H1 (cell line): ENCODE results near the gene SDF2. TPM values are rescaled to one million over a fixed set of nuclear protein-coding genes. Genes with fewer than 3 reads are reported as not detected.

Experiments
- CTCF ChIA-PET: fragments of 300-600 bp; sonication (Branson Sonifier 250); formaldehyde crosslinking; loops from one replicate; lab custom pipeline; 2021; ENCODE audit not compliant: partially characterized antibody; lab: Charles Lee
- POLR2A ChIA-PET: fragments of 300-600 bp; sonication (Branson Sonifier 250); formaldehyde crosslinking; loops from one replicate; lab custom pipeline; 2021; ENCODE audit warnings: inconsistent platforms; ENCODE audit not compliant: partially characterized antibody; lab: Charles Lee
- DNase-seq, 2 experiments: peaks; one replicate each; pipeline versions ENCODE4 v3.0.0 to v3.0.0-alpha.2; 2010 to 2022; ENCODE audit warnings: low spot score in 2 of 2, low read depth in 1 of 2, mixed read lengths in 1 of 2
- FAIRE-seq: peaks from 2 replicates; lab custom pipeline; 2011; peaks lifted over from hg19 to GRCh38; lab: Jason Lieb, UNC
- H2AFZ ChIP-seq: 2 replicates; pipeline ENCODE4 v1.8.1; 2012; ENCODE audit warnings: low read length, inconsistent platforms
- H2AK5ac ChIP-seq: 2 replicates; pipeline ENCODE4 v1.6.1; 2013; ENCODE audit warnings: low read depth, low read length
- H2BK120ac ChIP-seq: replicated peaks from 2 replicates; pipeline ENCODE3; 2013; ENCODE audit warnings: low read depth, low read length, inconsistent platforms
- H2BK12ac ChIP-seq: 2 replicates; pipeline ENCODE4 v1.6.1; 2013; ENCODE audit warnings: low read depth, low read length
- H2BK15ac ChIP-seq: 2 replicates; pipeline ENCODE4 v1.6.1; 2013; ENCODE audit warnings: low read length
- H2BK20ac ChIP-seq: 2 replicates; pipeline ENCODE4 v1.6.1; 2013; ENCODE audit warnings: low read length
- H2BK5ac ChIP-seq: 2 replicates; pipeline ENCODE4 v1.6.1; 2013; ENCODE audit warnings: low read depth, low read length
- H3K14ac ChIP-seq: 2 replicates; pipeline ENCODE4 v1.6.1; 2013; ENCODE audit warnings: inconsistent platforms; ENCODE audit not compliant: insufficient read length
- H3K18ac ChIP-seq: 2 replicates; pipeline ENCODE4 v1.6.1; 2013; ENCODE audit warnings: low read length; ENCODE audit errors: extremely low read depth
- H3K23ac ChIP-seq: 2 replicates; pipeline ENCODE4 v1.6.1; 2013; ENCODE audit warnings: inconsistent platforms; ENCODE audit not compliant: insufficient read length
- H3K23me2 ChIP-seq: 2 replicates; pipeline ENCODE4 v1.6.1; 2013; ENCODE audit warnings: low read depth, low read length
- H3K27ac ChIP-seq: 2 replicates; pipeline ENCODE4 v1.6.1; 2011; ENCODE audit warnings: low read depth, low read length, inconsistent platforms
- H3K27me3 ChIP-seq, 4 experiments: replicated peaks in 1 of 4; 1 replicate in 1 of 4; 2 replicates in 3 of 4; pipeline versions ENCODE4 v1.6.1 to v1.8.1; 2011 to 2013; ENCODE audit warnings: low read length in 3 of 4, mild to moderate bottlenecking in 3 of 4, inconsistent platforms in 2 of 4, mixed read lengths in 2 of 4, moderate library complexity in 1 of 4; ENCODE audit not compliant: control insufficient read depth in 3 of 4, insufficient read depth in 3 of 4; ENCODE audit errors: extremely low read depth in 1 of 4
- H3K36me3 ChIP-seq, 4 experiments: 2 replicates each; pipeline versions ENCODE4 v1.6.1 to v1.8.1; 2011 to 2013; ENCODE audit warnings: mild to moderate bottlenecking in 4 of 4, low read length in 3 of 4, moderate library complexity in 2 of 4, control low read depth in 1 of 4, inconsistent platforms in 1 of 4; ENCODE audit not compliant: insufficient read depth in 4 of 4, control insufficient read depth in 2 of 4
- H3K4ac ChIP-seq: replicated peaks from 2 replicates; pipeline ENCODE3; 2013; ENCODE audit warnings: low read length, low read depth, mixed read lengths, inconsistent platforms; ENCODE audit not compliant: insufficient read length
- H3K4me1 ChIP-seq, 4 experiments: replicated peaks in 1 of 4; 1 replicate in 1 of 4; 2 replicates in 3 of 4; pipeline versions ENCODE4 v1.6.1 to v1.8.1; 2011 to 2013; ENCODE audit warnings: low read length in 3 of 4, inconsistent platforms in 2 of 4, mixed read lengths in 1 of 4; ENCODE audit not compliant: insufficient read depth in 4 of 4, control insufficient read depth in 3 of 4
- H3K4me2 ChIP-seq, 2 experiments: 2 replicates each; pipeline versions ENCODE4 v1.6.1 to v1.8.1; 2011 to 2013; ENCODE audit warnings: low read depth in 2 of 2, low read length in 2 of 2, control low read depth in 1 of 2, inconsistent platforms in 1 of 2, mild to moderate bottlenecking in 1 of 2; ENCODE audit not compliant: insufficient read depth in 1 of 2
- H3K4me3 ChIP-seq, 4 experiments: fragments of 200-600, 300-600 bp in 1 of 4; sonication (generic), shearing (Covaris generic), sonication (Bioruptor Twin) in 1 of 4; 2 replicates each; pipeline versions ENCODE4 v1.5.1 to v1.8.1; 2011 to 2016; ENCODE audit warnings: low read length in 4 of 4, low read depth in 3 of 4, control low read depth in 2 of 4, inconsistent platforms in 2 of 4, mild to moderate bottlenecking in 2 of 4, mixed read lengths in 1 of 4, moderate library complexity in 1 of 4; ENCODE audit not compliant: insufficient read depth in 2 of 4; ENCODE audit errors: extremely low read depth in 1 of 4
- H3K56ac ChIP-seq: replicated peaks from 2 replicates; pipeline ENCODE3; 2013; ENCODE audit warnings: low read depth, mild to moderate bottlenecking, mixed read lengths, low read length, inconsistent platforms; ENCODE audit not compliant: insufficient read length
- H3K79me1 ChIP-seq: 2 replicates; pipeline ENCODE4 v1.6.1; 2013; ENCODE audit warnings: low read depth, low read length, control low read depth
- H3K79me2 ChIP-seq, 2 experiments: 2 replicates each; pipeline versions ENCODE4 v1.6.1 to v1.8.1; 2012 to 2013; ENCODE audit warnings: low read length in 2 of 2, mild to moderate bottlenecking in 2 of 2, inconsistent platforms in 1 of 2; ENCODE audit not compliant: insufficient read depth in 2 of 2, control insufficient read depth in 1 of 2
- H3K9ac ChIP-seq, 4 experiments: replicated peaks in 1 of 4; 1 replicate in 1 of 4; 2 replicates in 3 of 4; pipeline versions ENCODE4 v1.6.1 to v1.8.1; 2011 to 2013; ENCODE audit warnings: low read depth in 3 of 4, low read length in 3 of 4, control low read depth in 2 of 4, mild to moderate bottlenecking in 2 of 4, moderate library complexity in 2 of 4, inconsistent platforms in 1 of 4; ENCODE audit errors: extremely low read depth in 1 of 4
- H3K9me3 ChIP-seq, 2 experiments: 2 replicates each; pipeline versions ENCODE4 v1.6.1 to v1.8.1; 2012 to 2013; ENCODE audit warnings: mild to moderate bottlenecking in 2 of 2, moderate library complexity in 2 of 2, control low read depth in 1 of 2, inconsistent platforms in 1 of 2, low read depth in 1 of 2, low read length in 1 of 2, mixed read lengths in 1 of 2; ENCODE audit not compliant: insufficient read depth in 2 of 2
- H4K20me1 ChIP-seq, 2 experiments: replicated peaks in 1 of 2; 2 replicates each; pipeline versions ENCODE3 to v1.8.1; 2011 to 2013; ENCODE audit warnings: inconsistent platforms in 2 of 2, low read length in 2 of 2, mild to moderate bottlenecking in 1 of 2; ENCODE audit not compliant: insufficient read depth in 2 of 2, control insufficient read depth in 1 of 2
- H4K5ac ChIP-seq: 2 replicates; pipeline ENCODE4 v1.6.1; 2013; ENCODE audit warnings: low read length, low read depth, mixed read lengths, inconsistent platforms; ENCODE audit not compliant: insufficient read length
- H4K8ac ChIP-seq: 2 replicates; pipeline ENCODE4 v1.8.0; 2013; ENCODE audit warnings: mild to moderate bottlenecking, moderate library complexity, low read length, inconsistent platforms; ENCODE audit not compliant: insufficient read depth; ENCODE audit errors: extremely low read depth
- H4K91ac ChIP-seq: replicated peaks from 2 replicates; pipeline ENCODE3; 2013; ENCODE audit warnings: low read length, mixed read lengths, inconsistent platforms; ENCODE audit not compliant: insufficient read length
- BCL11A ChIP-seq, 2 experiments: IDR thresholded peaks; one replicate each; pipeline ENCODE4 v1.6.1; 2011; ENCODE audit warnings: low read depth in 2 of 2, low read length in 2 of 2, mild to moderate bottlenecking in 2 of 2
- JUN ChIP-seq: IDR thresholded peaks from 2 replicates; pipeline ENCODE4 v1.6.1; 2011; ENCODE audit warnings: low read depth, mild to moderate bottlenecking, improper control_type of control experiment, low read length
- KDM1A ChIP-seq: fragments of 200-600, 300-600 bp; sonication (generic); IDR thresholded peaks from 2 replicates; pipeline ENCODE4 v1.7.1; 2016; ENCODE audit warnings: mild to moderate bottlenecking, low read length, borderline replicate concordance
- KDM5A ChIP-seq: fragments of 200-600 bp; IDR thresholded peaks from 2 replicates; pipeline ENCODE4 v1.7.1; 2012; ENCODE audit warnings: mild to moderate bottlenecking, low read length, inconsistent platforms, mixed read lengths
- WGBS, 2 experiments: shearing (Covaris generic) in 1 of 2; methylation state at CpG; one replicate each; pipeline versions ENCODE4 v1.1.6 to v1.1.7; 2013 to 2015; ENCODE audit warnings: low lambda C conversion rate in 2 of 2, mixed read lengths in 2 of 2, inconsistent platforms in 1 of 2, low coverage in 1 of 2, missing lambda C conversion rate in 1 of 2; ENCODE audit not compliant: insufficient replicate concordance in 2 of 2, insufficient coverage in 1 of 2, insufficient read length in 1 of 2; ENCODE audit errors: extremely low coverage in 1 of 2, missing lambda C conversion rate in 1 of 2; 5-methylcytosine and 5-hydroxymethylcytosine counted together
- polyA plus RNA-seq, 7 experiments: library from polyadenylated mRNA; depleted of rRNA in 3 of 7; stranded (reverse) in 5 of 7; unstranded in 2 of 7; fragments of >200 nt in 5 of 7; fragments of 200-250 nt in 2 of 7; gene quantifications; 1 replicate in 5 of 7; 2 replicates in 1 of 7; 4 replicates in 1 of 7; pipeline versions ENCODE4 v1.2.1 to v1.2.3, GENCODE V29; 2011 to 2013; ENCODE audit warnings: missing spikeins in 2 of 7, mixed read lengths in 2 of 7
- total RNA-seq: library from RNA; stranded (reverse); fragmentation: NEBNext Ultra II Directional; extraction: Animal tissue kit (Norgen Biotek cat#: 25700); gene quantifications from 2 replicates; pipeline ENCODE4 v1.2.1, GENCODE V29; 2021

SDF2 gene
- total and polyA plus RNA-seq, 2 of the 8 experiments (the other 6 are each of a cell fraction or from before 2014, with no cell fraction given): 44.8 to 65.4 TPM

DNA sequence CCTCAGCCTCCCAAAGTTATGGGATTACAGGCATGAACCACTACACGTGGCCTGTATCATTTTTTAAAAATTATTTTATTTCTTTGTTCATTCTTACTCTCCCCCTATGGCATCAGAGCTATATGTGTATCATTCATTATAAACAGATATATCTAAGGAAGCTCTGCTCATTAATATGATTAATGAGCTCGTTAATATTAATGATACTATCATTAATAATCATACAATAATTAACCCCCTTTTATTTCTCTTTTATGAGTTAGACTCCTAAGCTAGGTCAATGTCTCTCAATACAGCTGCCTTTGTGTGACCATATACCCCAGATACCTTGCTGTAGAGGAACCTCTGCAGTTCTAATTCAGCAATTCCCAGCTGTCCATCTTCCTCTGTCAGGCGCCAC lies 43.2 kb downstream of the SDF2 start:
- H4K5ac ChIP-seq: no peak overlapping the region
- peaks cover 63 to 93% (median 81%) of the 10 kb centered on the region in 4 experiments for H3K36me3 ChIP-seq
- DNase-seq (no peak), FAIRE-seq (no peak)
- no peaks in the 10 kb centered on the region for H3K27me3 ChIP-seq
- H3K9me3 ChIP-seq: no peaks in the 10 kb centered on the region
- H3K14ac ChIP-seq: no peak overlapping the region
- H3K79me2 ChIP-seq: no peaks in the 10 kb centered on the region
- peaks cover 2 to 8% of the 10 kb centered on the region in 2 experiments for H4K20me1 ChIP-seq
- no peak overlapping the region for H3K4me3 ChIP-seq
- no peak overlapping the region for H3K9ac ChIP-seq
- no peak overlapping the region for H2BK15ac ChIP-seq
- no peak overlapping the region for H2BK5ac ChIP-seq
- ChIA-PET CTCF (interaction anchor here (0.9 to 2.1 kb wide), 8 partner anchors 8 to 261 kb away, joined by 3 to 11 read pairs (median 4); partner anchors contain the start of gene SPAG5), POLR2A (interaction anchor here (0.6 to 14.8 kb wide), 5 partner anchors 13 to 74 kb away, joined by 3 to 163 read pairs (median 4); partner anchors contain the start of gene SPAG5)
- H2AK5ac ChIP-seq: no peak overlapping the region
- 0 out of 2 replicates have a peak, but pooled peaks cover 2% of the 10 kb centered on the region for H3K79me1 ChIP-seq
- no peak overlapping the region for H2BK12ac ChIP-seq
- H2BK20ac ChIP-seq: no peak overlapping the region
- no peak overlapping the region for H4K91ac ChIP-seq
- no peak overlapping the region for H3K27ac ChIP-seq
- no peak overlapping the region for H3K4ac ChIP-seq
- no peak overlapping the region for H3K18ac ChIP-seq
- WGBS, 2 experiments: 88% methylated on average over 3 of the region's 3 CpGs; no CpG with 5 or more reads in 1 of the 2 experiments
- H3K23me2 ChIP-seq: no peaks in the 10 kb centered on the region
- H2BK120ac ChIP-seq: no peak overlapping the region
- no peak overlapping the region for H3K23ac ChIP-seq
- H4K8ac ChIP-seq: no peak overlapping the region
- TF ChIP-seq JUN (no peak), KDM1A (no peak), KDM5A (no peak), BCL11A (IDR thresholded peaks at IDR 0.05; ENCODE audit: low read depth in 2 of 2, low read length in 2 of 2) (no peak)
- no peak overlapping the region for H3K56ac ChIP-seq
- H3K4me2 ChIP-seq: no peak overlapping the region
- no peaks in the 10 kb centered on the region for H3K4me1 ChIP-seq
- H2AFZ ChIP-seq: no peak overlapping the region
